ENCODE results near the gene ZNF627. TPM values are rescaled to one million over a fixed set of nuclear protein-coding genes. Genes with fewer than 3 reads are reported as not detected.
A peak's percentile ranks its signal among the peaks of the same experiment; 100 is the strongest.

The ZNF627 gene
- total RNA-seq, 1 donor from 2014 or later = 26.1 TPM

GRCh38 chr19:11581740-11582139, 15.5 kb upstream of the ZNF627 start:
- Mint-ChIP-seq H3K4me3 (no peak overlapping the region), H3K4me1 (ENCODE audit: unreplicated experiment) (peaks cover 10% of the 10 kb centered on the region), H3K27ac (no peak overlapping the region), H3K27me3 (peaks cover 12% of the 10 kb centered on the region), H3K9me3 (no peaks in the 10 kb centered on the region), H3K36me3 (no peaks in the 10 kb centered on the region)
- TF ChIP-seq, protein P1, sequence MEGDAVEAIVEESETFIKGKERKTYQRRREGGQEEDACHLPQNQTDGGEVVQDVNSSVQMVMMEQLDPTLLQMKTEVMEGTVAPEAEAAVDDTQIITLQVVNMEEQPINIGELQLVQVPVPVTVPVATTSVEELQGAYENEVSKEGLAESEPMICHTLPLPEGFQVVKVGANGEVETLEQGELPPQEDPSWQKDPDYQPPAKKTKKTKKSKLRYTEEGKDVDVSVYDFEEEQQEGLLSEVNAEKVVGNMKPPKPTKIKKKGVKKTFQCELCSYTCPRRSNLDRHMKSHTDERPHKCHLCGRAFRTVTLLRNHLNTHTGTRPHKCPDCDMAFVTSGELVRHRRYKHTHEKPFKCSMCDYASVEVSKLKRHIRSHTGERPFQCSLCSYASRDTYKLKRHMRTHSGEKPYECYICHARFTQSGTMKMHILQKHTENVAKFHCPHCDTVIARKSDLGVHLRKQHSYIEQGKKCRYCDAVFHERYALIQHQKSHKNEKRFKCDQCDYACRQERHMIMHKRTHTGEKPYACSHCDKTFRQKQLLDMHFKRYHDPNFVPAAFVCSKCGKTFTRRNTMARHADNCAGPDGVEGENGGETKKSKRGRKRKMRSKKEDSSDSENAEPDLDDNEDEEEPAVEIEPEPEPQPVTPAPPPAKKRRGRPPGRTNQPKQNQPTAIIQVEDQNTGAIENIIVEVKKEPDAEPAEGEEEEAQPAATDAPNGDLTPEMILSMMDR (conservative IDR thresholded peaks at IDR 0.05) = no peak
- no peak for DNase-seq (ENCODE audit: extremely low spot score, unreplicated experiment)

GRCh38 chr19:11586331-11586730, 11.0 kb upstream of the ZNF627 start:
- Mint-ChIP-seq H3K4me1 (ENCODE audit: unreplicated experiment) (peaks cover 8% of the 10 kb centered on the region), H3K27me3 (peaks cover 6% of the 10 kb centered on the region), H3K27ac (no peak overlapping the region), H3K4me3 (no peak overlapping the region), H3K36me3 (no peaks in the 10 kb centered on the region), H3K9me3 (no peaks in the 10 kb centered on the region)
- TF ChIP-seq, protein P1 (conservative IDR thresholded peaks at IDR 0.05) = no peak
- DNase-seq (ENCODE audit: extremely low spot score, unreplicated experiment) = no peak

DNA sequence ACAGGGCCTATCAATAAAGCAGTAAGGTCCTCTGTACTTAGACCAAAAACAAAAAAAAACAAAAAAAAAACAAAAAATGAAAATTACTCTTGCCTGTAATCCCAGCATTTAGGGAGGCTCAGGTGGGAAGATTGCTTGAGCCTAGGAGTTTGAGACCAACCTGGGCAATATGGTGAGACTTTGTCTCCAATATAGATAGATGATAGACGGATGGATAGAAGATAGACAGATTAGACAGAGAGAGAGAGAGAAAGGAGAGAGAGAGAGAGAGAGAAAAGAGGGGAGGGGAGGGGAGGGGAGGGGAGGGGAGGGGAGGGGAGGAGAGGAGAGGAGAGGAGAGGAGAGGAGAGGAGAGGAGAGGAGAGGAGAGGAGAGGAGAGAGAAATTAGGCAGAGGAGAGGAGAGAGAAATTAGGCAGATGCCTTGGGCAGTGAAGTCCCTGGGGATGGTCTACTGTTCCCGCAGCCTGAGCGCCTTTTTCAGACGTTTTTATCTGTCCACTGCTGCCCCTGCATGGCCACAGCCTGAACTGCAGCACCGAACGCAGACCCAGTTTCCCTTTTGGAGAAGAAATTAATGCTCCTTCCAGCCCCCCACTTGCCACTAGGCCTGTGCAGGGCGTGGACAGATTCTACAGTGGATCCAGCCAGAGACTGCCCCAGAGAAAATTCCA, 9.8 kb upstream of the ZNF627 start:
- H3K9me3 Mint-ChIP-seq = no peaks in the 10 kb centered on the region
- DNase-seq (ENCODE audit: extremely low spot score, unreplicated experiment) = peak; percentile 84
- H3K27me3 Mint-ChIP-seq = peaks cover 3% of the 10 kb centered on the region
- H3K4me3 Mint-ChIP-seq = no peak overlapping the region
- TF ChIP-seq, protein P1 (conservative IDR thresholded peaks at IDR 0.05) = peak; percentile 87
- no peak overlapping the region for H3K27ac Mint-ChIP-seq
- peaks cover 4% of the 10 kb centered on the region for H3K4me1 Mint-ChIP-seq (ENCODE audit: unreplicated experiment)
- no peaks in the 10 kb centered on the region for H3K36me3 Mint-ChIP-seq

GRCh38 chr19:11587975-11588631, 9.2 kb upstream of the ZNF627 start:
- no peaks in the 10 kb centered on the region for H3K9me3 Mint-ChIP-seq
- no peak for DNase-seq (ENCODE audit: extremely low spot score, unreplicated experiment)
- H3K4me1 Mint-ChIP-seq (ENCODE audit: unreplicated experiment) = peaks cover 4% of the 10 kb centered on the region
- H3K36me3 Mint-ChIP-seq = no peaks in the 10 kb centered on the region
- TF ChIP-seq, protein P1 (conservative IDR thresholded peaks at IDR 0.05) = peak; percentile 34
- H3K27me3 Mint-ChIP-seq = peaks cover 3% of the 10 kb centered on the region
- H3K27ac Mint-ChIP-seq = no peak overlapping the region
- no peak overlapping the region for H3K4me3 Mint-ChIP-seq

DNA sequence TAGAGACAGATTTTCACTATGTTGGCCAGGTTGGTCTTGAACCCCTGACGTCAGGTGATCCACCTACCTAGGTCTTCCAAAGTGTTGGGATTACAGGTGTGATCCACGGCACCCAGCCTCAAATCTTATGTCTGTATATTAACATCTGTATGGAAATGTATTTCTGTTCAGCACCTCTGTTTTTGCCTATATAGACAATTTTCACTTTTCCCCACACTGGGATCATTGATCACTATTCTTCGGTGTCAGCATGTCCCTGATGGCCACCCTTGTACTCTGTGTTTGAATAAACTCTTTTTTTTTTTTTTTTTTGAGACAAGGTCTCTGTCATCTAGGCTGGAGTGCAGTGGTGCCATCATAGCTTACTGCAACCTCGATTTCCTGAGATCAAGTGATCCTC, 3.2 kb upstream of the ZNF627 start:
- Mint-ChIP-seq H3K9me3 (no peaks in the 10 kb centered on the region), H3K27ac (no peak overlapping the region), H3K36me3 (peaks cover 8% of the 10 kb centered on the region), H3K4me1 (ENCODE audit: unreplicated experiment) (peaks cover 5% of the 10 kb centered on the region), H3K4me3 (no peak overlapping the region), H3K27me3 (no peaks in the 10 kb centered on the region)
- TF ChIP-seq, protein P1 (conservative IDR thresholded peaks at IDR 0.05) = no peak
- no peak for DNase-seq (ENCODE audit: extremely low spot score, unreplicated experiment)
